Measurements from ENCODE around the gene TEX26. TPM values are rescaled to one million over a fixed set of nuclear protein-coding genes. Genes with fewer than 3 reads are reported as not detected.

Gene TEX26
- total RNA-seq, 3 donors from 2014 or later (not counting 1 experiment from before 2014, with no cell fraction given) = not detected

DNA sequence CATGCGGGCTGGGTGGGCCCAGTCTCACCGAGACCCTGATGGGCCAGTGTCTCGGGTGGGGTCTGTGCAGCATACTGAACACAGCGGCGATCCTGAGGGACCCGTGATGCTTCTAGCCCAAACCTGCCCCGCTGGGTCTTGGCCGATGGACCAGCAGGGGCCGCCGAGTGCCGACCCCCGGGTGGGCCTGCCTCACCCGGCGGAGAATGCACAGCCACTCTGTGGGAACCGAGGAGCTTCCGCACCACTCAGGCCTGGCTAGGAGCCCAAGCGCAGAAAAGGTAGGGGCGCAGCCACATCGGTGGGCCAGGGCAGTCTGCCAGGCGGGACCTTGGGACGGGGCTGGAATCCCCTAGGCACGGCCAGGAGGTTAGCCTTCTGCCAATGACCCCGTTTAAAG, 72.6 kb downstream of the TEX26 start:
- H3K27me3 ChIP-seq (ENCODE audit: control insufficient read depth, insufficient read depth, low read length) = no peaks in the 10 kb centered on the region
- H3K9me3 ChIP-seq (ENCODE audit: control insufficient read depth, insufficient read depth, low read length) = no peaks in the 10 kb centered on the region
- TF ChIP-seq, protein P1, sequence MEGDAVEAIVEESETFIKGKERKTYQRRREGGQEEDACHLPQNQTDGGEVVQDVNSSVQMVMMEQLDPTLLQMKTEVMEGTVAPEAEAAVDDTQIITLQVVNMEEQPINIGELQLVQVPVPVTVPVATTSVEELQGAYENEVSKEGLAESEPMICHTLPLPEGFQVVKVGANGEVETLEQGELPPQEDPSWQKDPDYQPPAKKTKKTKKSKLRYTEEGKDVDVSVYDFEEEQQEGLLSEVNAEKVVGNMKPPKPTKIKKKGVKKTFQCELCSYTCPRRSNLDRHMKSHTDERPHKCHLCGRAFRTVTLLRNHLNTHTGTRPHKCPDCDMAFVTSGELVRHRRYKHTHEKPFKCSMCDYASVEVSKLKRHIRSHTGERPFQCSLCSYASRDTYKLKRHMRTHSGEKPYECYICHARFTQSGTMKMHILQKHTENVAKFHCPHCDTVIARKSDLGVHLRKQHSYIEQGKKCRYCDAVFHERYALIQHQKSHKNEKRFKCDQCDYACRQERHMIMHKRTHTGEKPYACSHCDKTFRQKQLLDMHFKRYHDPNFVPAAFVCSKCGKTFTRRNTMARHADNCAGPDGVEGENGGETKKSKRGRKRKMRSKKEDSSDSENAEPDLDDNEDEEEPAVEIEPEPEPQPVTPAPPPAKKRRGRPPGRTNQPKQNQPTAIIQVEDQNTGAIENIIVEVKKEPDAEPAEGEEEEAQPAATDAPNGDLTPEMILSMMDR (IDR thresholded peaks at IDR 0.05) = no peak
- DNase-seq (no peak), ATAC-seq (no peak)
- Mint-ChIP-seq H3K9me3 (no peaks in the 10 kb centered on the region), H3K36me3 (no peaks in the 10 kb centered on the region), H3K27ac (no peak overlapping the region), H3K4me3 (no peak overlapping the region), H3K4me1 (no peaks in the 10 kb centered on the region), H3K27me3 (ENCODE audit: low read depth in 2 of 2) (peaks cover 23 to 34% of the 10 kb centered on the region in 2 donors)
- no peaks in the 10 kb centered on the region for H3K4me1 ChIP-seq (ENCODE audit: control insufficient read depth, insufficient read depth, low read length)
- intact Hi-C loops (cut with micrococcal nuclease) = no loop called here
- WGBS (ENCODE audit: insufficient coverage) = 94% methylated on average over 23 of the region's 23 CpGs
- H3K4me3 ChIP-seq (ENCODE audit: low read length) = no peak overlapping the region
- H3K27ac ChIP-seq (ENCODE audit: low read length) = no peak overlapping the region
- no peaks in the 10 kb centered on the region for H3K36me3 ChIP-seq (ENCODE audit: control insufficient read depth, insufficient read depth, low read length)

DNA sequence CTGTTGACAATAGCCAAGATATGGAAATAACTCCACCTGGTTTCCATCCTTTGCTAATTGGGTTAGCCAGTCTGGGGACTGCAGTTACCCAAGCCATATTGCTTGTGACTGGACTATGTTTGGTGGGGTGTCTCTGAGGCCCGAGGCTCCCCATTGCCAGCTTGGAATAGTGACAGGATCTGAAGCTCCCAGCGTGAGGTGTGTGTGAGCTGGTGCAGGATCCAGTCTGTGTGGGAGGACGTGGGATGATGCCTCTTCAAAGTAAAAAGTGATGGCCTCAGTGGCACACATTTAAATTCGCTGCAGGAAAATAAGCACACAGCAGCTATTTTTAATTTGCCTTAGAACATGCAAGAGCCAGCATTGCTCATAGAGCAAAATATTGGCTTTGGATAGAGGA, 75.0 kb downstream of the TEX26 start:
- Mint-ChIP-seq H3K36me3 (no peaks in the 10 kb centered on the region), H3K27me3 (ENCODE audit: low read depth in 2 of 2) (peaks cover 24 to 36% of the 10 kb centered on the region in 2 donors), H3K27ac (no peak overlapping the region), H3K4me3 (no peak overlapping the region), H3K9me3 (no peaks in the 10 kb centered on the region), H3K4me1 (no peaks in the 10 kb centered on the region)
- ATAC-seq = no peak
- H3K4me1 ChIP-seq (ENCODE audit: control insufficient read depth, insufficient read depth, low read length) = no peaks in the 10 kb centered on the region
- DNase-seq = no peak
- WGBS (ENCODE audit: insufficient coverage) = 82% methylated on average over 4 of the region's 4 CpGs
- no peaks in the 10 kb centered on the region for H3K27me3 ChIP-seq (ENCODE audit: control insufficient read depth, insufficient read depth, low read length)
- H3K36me3 ChIP-seq (ENCODE audit: control insufficient read depth, insufficient read depth, low read length) = no peaks in the 10 kb centered on the region
- no peaks in the 10 kb centered on the region for H3K9me3 ChIP-seq (ENCODE audit: control insufficient read depth, insufficient read depth, low read length)
- TF ChIP-seq, protein P1 (IDR thresholded peaks at IDR 0.05) = no peak
- H3K27ac ChIP-seq (ENCODE audit: low read length) = no peak overlapping the region
- intact Hi-C loops (cut with micrococcal nuclease) = no loop called here
- no peak overlapping the region for H3K4me3 ChIP-seq (ENCODE audit: low read length)

DNA sequence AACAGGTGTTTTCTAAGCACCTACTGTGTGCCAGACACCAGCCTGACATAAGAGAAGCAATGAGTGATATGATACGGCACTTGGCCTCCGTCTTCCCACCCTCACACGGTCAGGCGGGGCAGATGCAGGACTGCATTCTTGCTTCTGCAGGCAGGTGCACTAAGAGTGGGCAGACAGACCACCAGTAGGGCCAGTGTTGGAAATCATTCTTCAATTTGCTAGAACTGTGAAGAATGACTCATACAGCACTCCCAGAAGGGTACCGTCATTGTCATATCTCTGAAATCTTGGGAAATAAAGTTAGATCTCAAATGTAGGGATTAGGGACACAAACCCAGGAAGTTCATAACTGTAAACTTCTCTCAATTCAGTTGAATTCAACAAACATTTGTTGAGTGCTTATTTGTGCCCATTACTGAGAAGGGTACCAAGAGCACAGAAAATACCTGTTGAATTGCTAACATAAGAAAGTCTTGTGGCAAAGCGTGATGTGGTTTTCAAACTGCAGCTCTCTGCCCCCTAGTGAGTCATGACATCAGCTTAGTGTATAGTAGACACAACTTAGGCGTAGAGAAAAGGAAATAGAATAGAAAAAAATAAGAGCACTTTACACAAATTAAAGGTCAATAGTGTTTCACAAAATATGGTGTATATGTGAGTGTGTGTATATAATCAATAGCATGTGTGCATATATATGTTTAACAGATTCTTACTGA, 76.1 kb downstream of the TEX26 start:
- Mint-ChIP-seq H3K27ac (no peak overlapping the region), H3K27me3 (ENCODE audit: low read depth in 2 of 2) (peaks cover 21 to 37% of the 10 kb centered on the region in 2 donors), H3K9me3 (no peaks in the 10 kb centered on the region), H3K4me1 (no peaks in the 10 kb centered on the region), H3K36me3 (no peaks in the 10 kb centered on the region), H3K4me3 (no peak overlapping the region)
- intact Hi-C loops (cut with micrococcal nuclease) = no loop called here
- no peak overlapping the region for H3K4me3 ChIP-seq (ENCODE audit: low read length)
- H3K36me3 ChIP-seq (ENCODE audit: control insufficient read depth, insufficient read depth, low read length) = no peaks in the 10 kb centered on the region
- no peaks in the 10 kb centered on the region for H3K9me3 ChIP-seq (ENCODE audit: control insufficient read depth, insufficient read depth, low read length)
- ATAC-seq (no peak), DNase-seq (no peak)
- WGBS (ENCODE audit: insufficient coverage) = 89% methylated on average over 7 of the region's 7 CpGs
- H3K27ac ChIP-seq (ENCODE audit: low read length) = no peak overlapping the region
- no peaks in the 10 kb centered on the region for H3K4me1 ChIP-seq (ENCODE audit: control insufficient read depth, insufficient read depth, low read length)
- H3K27me3 ChIP-seq (ENCODE audit: control insufficient read depth, insufficient read depth, low read length) = no peaks in the 10 kb centered on the region
- TF ChIP-seq, protein P1 (IDR thresholded peaks at IDR 0.05) = no peak

DNA sequence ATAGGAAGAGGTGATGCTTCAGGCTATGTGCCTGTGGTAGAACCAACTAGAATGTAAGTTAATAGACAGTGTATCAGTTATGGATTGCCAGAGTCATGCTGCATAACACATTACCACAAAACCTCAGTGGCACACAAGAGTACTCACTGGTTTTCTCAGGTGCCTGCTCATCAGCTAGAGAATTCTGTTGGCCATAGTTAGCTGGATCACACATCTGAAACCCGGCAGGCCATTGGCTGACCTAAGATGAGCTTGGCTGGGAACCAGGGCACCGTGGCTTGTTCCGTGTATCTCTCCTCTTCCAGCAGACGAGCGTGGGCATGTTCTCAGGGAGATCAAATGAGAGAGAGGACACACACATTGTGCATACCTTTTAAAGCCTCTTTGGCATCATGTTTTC, 76.7 kb downstream of the TEX26 start:
- no peaks in the 10 kb centered on the region for H3K4me1 ChIP-seq (ENCODE audit: control insufficient read depth, insufficient read depth, low read length)
- DNase-seq (no peak), ATAC-seq (no peak)
- Mint-ChIP-seq H3K9me3 (no peaks in the 10 kb centered on the region), H3K36me3 (no peaks in the 10 kb centered on the region), H3K27me3 (ENCODE audit: low read depth in 2 of 2) (peaks cover 26 to 43% of the 10 kb centered on the region in 2 donors), H3K4me3 (no peak overlapping the region), H3K4me1 (no peaks in the 10 kb centered on the region), H3K27ac (no peak overlapping the region)
- H3K4me3 ChIP-seq (ENCODE audit: low read length) = no peak overlapping the region
- no peak overlapping the region for H3K27ac ChIP-seq (ENCODE audit: low read length)
- H3K9me3 ChIP-seq (ENCODE audit: control insufficient read depth, insufficient read depth, low read length) = no peaks in the 10 kb centered on the region
- intact Hi-C loops (cut with micrococcal nuclease) = no loop called here
- 88% methylated on average over 5 of the region's 5 CpGs for WGBS (ENCODE audit: insufficient coverage)
- TF ChIP-seq, protein P1 (IDR thresholded peaks at IDR 0.05) = no peak
- H3K27me3 ChIP-seq (ENCODE audit: control insufficient read depth, insufficient read depth, low read length) = no peaks in the 10 kb centered on the region
- H3K36me3 ChIP-seq (ENCODE audit: control insufficient read depth, insufficient read depth, low read length) = no peaks in the 10 kb centered on the region
